Liver (tissue), 9 donors: ENCODE results near the gene ENKD1. TPM values are rescaled to one million over a fixed set of nuclear protein-coding genes. Genes with fewer than 3 reads are reported as not detected.

ENCODE experiments used
- DNase-seq: peaks from one replicate; pipeline ENCODE4 v3.0.0-alpha.2; 2017; ENCODE audit warnings: low spot score
- H3K27ac ChIP-seq, 2 donors: one replicate each; pipeline ENCODE4 v1.7.0; 2013; ENCODE audit warnings: inconsistent platforms in 2 of 2, low read length in 2 of 2, control low read depth in 1 of 2, low read depth in 1 of 2, mild to moderate bottlenecking in 1 of 2
- H3K27me3 ChIP-seq, 4 donors: one replicate each; pipeline versions ENCODE4 v1.6.1 to v1.7.0; 2013; ENCODE audit warnings: low read length in 3 of 4, inconsistent platforms in 1 of 4, mild to moderate bottlenecking in 1 of 4, moderate library complexity in 1 of 4; ENCODE audit not compliant: control insufficient read depth in 4 of 4, insufficient read depth in 4 of 4
- H3K36me3 ChIP-seq, 4 donors: one replicate each; pipeline versions ENCODE4 v1.6.1 to v1.7.0; 2013; ENCODE audit warnings: low read length in 3 of 4, mild to moderate bottlenecking in 3 of 4, low read depth in 1 of 4, moderate library complexity in 1 of 4; ENCODE audit not compliant: control insufficient read depth in 4 of 4, insufficient read depth in 3 of 4
- H3K4me1 ChIP-seq, 4 donors: one replicate each; pipeline versions ENCODE4 v1.6.1 to v1.7.0; 2013; ENCODE audit warnings: low read length in 3 of 4, mild to moderate bottlenecking in 3 of 4, moderate library complexity in 1 of 4; ENCODE audit not compliant: control insufficient read depth in 4 of 4, insufficient read depth in 4 of 4
- H3K4me3 ChIP-seq, 3 donors: one replicate each; pipeline versions ENCODE4 v1.6.1 to v1.7.0; 2013; ENCODE audit warnings: low read length in 3 of 3, control low read depth in 1 of 3, low read depth in 1 of 3, mild to moderate bottlenecking in 1 of 3
- H3K9ac ChIP-seq, 2 donors: one replicate each; pipeline ENCODE4 v1.7.0; 2013; ENCODE audit warnings: low read length in 2 of 2, mild to moderate bottlenecking in 2 of 2, moderate library complexity in 2 of 2, control low read depth in 1 of 2, low read depth in 1 of 2
- H3K9me3 ChIP-seq, 4 donors: one replicate each; pipeline versions ENCODE4 v1.6.1 to v1.7.0; 2013; ENCODE audit warnings: low read length in 3 of 4; ENCODE audit not compliant: control insufficient read depth in 4 of 4
- CTCF ChIP-seq: fragments of 150-350 bp; IDR thresholded peaks from 2 replicates; pipeline ENCODE4 v1.5.1; 2017; ENCODE audit warnings: improper control_type of control experiment, low read depth, low read length; ENCODE audit not compliant: missing input control
- EGR1 ChIP-seq, 2 donors: IDR thresholded peaks; 2 replicates each; pipeline ENCODE4 v1.6.1; 2016 to 2018; ENCODE audit warnings: antibody characterized with exemption in 2 of 2, low read depth in 2 of 2
- FOXA1 ChIP-seq: IDR thresholded peaks from 2 replicates; pipeline ENCODE4 v1.6.1; 2016; ENCODE audit warnings: antibody characterized with exemption
- GABPA ChIP-seq, 2 donors: IDR thresholded peaks in 1 of 2; conservative IDR thresholded peaks in 1 of 2; 2 replicates each; pipeline ENCODE4 v1.6.1; 2016; ENCODE audit warnings: antibody characterized with exemption in 2 of 2, mild to moderate bottlenecking in 1 of 2, moderate library complexity in 1 of 2
- HNF4A ChIP-seq, 2 donors: conservative IDR thresholded peaks; 2 replicates each; pipeline ENCODE4 v1.6.1; 2016; ENCODE audit warnings: antibody characterized with exemption in 2 of 2, mild to moderate bottlenecking in 2 of 2
- HNF4G ChIP-seq: IDR thresholded peaks from 2 replicates; pipeline ENCODE4 v1.6.1; 2016; ENCODE audit warnings: antibody characterized with exemption
- JUND ChIP-seq, 2 donors: IDR thresholded peaks; 2 replicates each; pipeline ENCODE4 v1.6.1; 2016; ENCODE audit warnings: antibody characterized with exemption in 2 of 2
- NR2F2 ChIP-seq: IDR thresholded peaks from 2 replicates; pipeline ENCODE4 v1.6.1; 2016; ENCODE audit warnings: antibody characterized with exemption
- REST ChIP-seq: IDR thresholded peaks from 2 replicates; pipeline ENCODE4 v1.6.1; 2016; ENCODE audit warnings: antibody characterized with exemption, mild to moderate bottlenecking
- SP1 ChIP-seq: IDR thresholded peaks from 2 replicates; pipeline ENCODE4 v1.6.1; 2018; ENCODE audit warnings: antibody characterized with exemption, mild to moderate bottlenecking
- TAF1 ChIP-seq: conservative IDR thresholded peaks from 2 replicates; pipeline ENCODE4 v1.6.1; 2016; ENCODE audit warnings: antibody characterized with exemption, mild to moderate bottlenecking
- YY1 ChIP-seq: IDR thresholded peaks from 2 replicates; pipeline ENCODE4 v1.6.1; 2016; ENCODE audit warnings: antibody characterized with exemption, mild to moderate bottlenecking
- WGBS: extraction: QIAGEN DNeasy Blood & Tissue Kit; methylation state at CpG from one replicate; pipeline ENCODE4 v1.1.7; 2013; 5-methylcytosine and 5-hydroxymethylcytosine counted together
- polyA plus RNA-seq, 2 donors: library from polyadenylated mRNA; stranded (reverse) in 1 of 2; unstranded in 1 of 2; fragments of 200-250 nt in 1 of 2; fragments of >200 nt in 1 of 2; fragmentation: Nextera tagmentation in 1 of 2; extraction: Ambion mirVana in 1 of 2; gene quantifications; one replicate each; pipeline versions ENCODE4 v1.2.1 to v1.2.3, GENCODE V29; 2013 to 2015
- total RNA-seq, 2 donors: library from RNA; depleted of rRNA; stranded (reverse); fragments of >200 nt; gene quantifications; one replicate each; pipeline ENCODE4 v1.2.3, GENCODE V29; 2014
- TF ChIP-seq, protein P1 (sequence below): IDR thresholded peaks from 2 replicates; pipeline ENCODE4 v1.6.1; 2016; ENCODE audit warnings: antibody characterized with exemption
- TF ChIP-seq, protein P2 (sequence below): IDR thresholded peaks from 2 replicates; pipeline ENCODE4 v1.6.1; 2016; ENCODE audit warnings: antibody characterized with exemption
- TF ChIP-seq, protein P3 (sequence below): IDR thresholded peaks from 2 replicates; pipeline ENCODE4 v1.6.1; 2016; ENCODE audit warnings: antibody characterized with exemption
- donor health status: healthy.
- donor health status: healthy.
- donor health status: healthy.
- donor health status: healthy.
- donor health status: healthy.

ENKD1 gene
- total and polyA plus RNA-seq, 4 donors = 2.6 to 7.8 (median 4.7) TPM

GRCh38 chr16:67665598-67665997 is 952 bp downstream of the ENKD1 start (continued):
- no peak for TF ChIP-seq HNF4A (conservative IDR thresholded peaks at IDR 0.05)

DNA sequence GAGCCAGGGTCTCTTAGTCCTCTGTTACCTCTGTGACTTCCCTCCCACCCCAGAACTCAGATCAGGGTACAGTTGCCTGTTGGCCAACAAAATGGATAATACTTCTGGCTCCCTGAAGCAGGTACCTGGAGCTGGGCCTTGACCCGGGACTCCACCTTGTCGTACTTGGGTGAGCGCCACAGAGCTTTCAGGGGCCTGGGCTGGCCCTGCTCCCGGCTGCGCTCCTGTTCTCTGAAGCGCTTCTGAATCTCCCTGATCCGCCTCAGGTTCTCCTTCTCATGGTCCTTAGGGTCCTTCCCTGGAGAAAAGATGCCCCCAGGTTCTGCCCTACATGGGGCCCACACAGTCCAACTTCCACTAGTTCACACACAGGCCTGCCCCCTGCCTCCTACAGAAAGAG is 1.7 kb downstream of the ENKD1 start:
- Histone ChIP-seq H3K4me1 (peaks cover 21 to 78% (median 54%) of the 10 kb centered on the region in 4 donors), H3K27ac (no peak overlapping the region), H3K27me3 (no peaks in the 10 kb centered on the region), H3K9ac (no peak overlapping the region), H3K9me3 (no peaks in the 10 kb centered on the region), H3K4me3 (no peak overlapping the region), H3K36me3 (no peaks in the 10 kb centered on the region)
- 89% methylated on average over 7 of the region's 7 CpGs for WGBS
- DNase-seq = no peak
- no peak for TF ChIP-seq EGR1 (IDR thresholded peaks at IDR 0.05; ENCODE audit: low read depth in 2 of 2)
- TF ChIP-seq, protein P1, sequence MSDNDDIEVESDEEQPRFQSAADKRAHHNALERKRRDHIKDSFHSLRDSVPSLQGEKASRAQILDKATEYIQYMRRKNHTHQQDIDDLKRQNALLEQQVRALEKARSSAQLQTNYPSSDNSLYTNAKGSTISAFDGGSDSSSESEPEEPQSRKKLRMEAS = no peak
- no peak for TF ChIP-seq GABPA (IDR thresholded peaks at IDR 0.05 in 1 of 2, conservative IDR thresholded peaks at IDR 0.05 in 1 of 2)
- TF ChIP-seq NR2F2 = no peak

GRCh38 chr16:67664258-67664657 is 2.3 kb downstream of the ENKD1 start:
- H3K9me3 ChIP-seq = no peaks in the 10 kb centered on the region
- WGBS = 92% methylated on average over 4 of the region's 4 CpGs
- H3K27me3 ChIP-seq = no peaks in the 10 kb centered on the region
- H3K27ac ChIP-seq = peak overlapping the region in 1 of 2 donors; percentile 58
- TF ChIP-seq JUND (IDR thresholded peaks at IDR 0.05) (no peak), FOXA1 (no peak), TAF1 (no peak), HNF4G (no peak), EGR1 (IDR thresholded peaks at IDR 0.05; ENCODE audit: low read depth in 2 of 2) (no peak), REST (no peak), YY1 (no peak), NR2F2 (no peak), GABPA (IDR thresholded peaks at IDR 0.05 in 1 of 2, conservative IDR thresholded peaks at IDR 0.05 in 1 of 2) (no peak), CTCF (no peak), SP1 (no peak), HNF4A (conservative IDR thresholded peaks at IDR 0.05) (no peak)
- TF ChIP-seq, protein P2, sequence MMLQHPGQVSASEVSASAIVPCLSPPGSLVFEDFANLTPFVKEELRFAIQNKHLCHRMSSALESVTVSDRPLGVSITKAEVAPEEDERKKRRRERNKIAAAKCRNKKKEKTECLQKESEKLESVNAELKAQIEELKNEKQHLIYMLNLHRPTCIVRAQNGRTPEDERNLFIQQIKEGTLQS = no peak
- TF ChIP-seq, protein P3, sequence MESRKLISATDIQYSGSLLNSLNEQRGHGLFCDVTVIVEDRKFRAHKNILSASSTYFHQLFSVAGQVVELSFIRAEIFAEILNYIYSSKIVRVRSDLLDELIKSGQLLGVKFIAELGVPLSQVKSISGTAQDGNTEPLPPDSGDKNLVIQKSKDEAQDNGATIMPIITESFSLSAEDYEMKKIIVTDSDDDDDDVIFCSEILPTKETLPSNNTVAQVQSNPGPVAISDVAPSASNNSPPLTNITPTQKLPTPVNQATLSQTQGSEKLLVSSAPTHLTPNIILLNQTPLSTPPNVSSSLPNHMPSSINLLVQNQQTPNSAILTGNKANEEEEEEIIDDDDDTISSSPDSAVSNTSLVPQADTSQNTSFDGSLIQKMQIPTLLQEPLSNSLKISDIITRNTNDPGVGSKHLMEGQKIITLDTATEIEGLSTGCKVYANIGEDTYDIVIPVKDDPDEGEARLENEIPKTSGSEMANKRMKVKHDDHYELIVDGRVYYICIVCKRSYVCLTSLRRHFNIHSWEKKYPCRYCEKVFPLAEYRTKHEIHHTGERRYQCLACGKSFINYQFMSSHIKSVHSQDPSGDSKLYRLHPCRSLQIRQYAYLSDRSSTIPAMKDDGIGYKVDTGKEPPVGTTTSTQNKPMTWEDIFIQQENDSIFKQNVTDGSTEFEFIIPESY = no peak
- TF ChIP-seq, protein P1 = no peak
- no peak overlapping the region for H3K9ac ChIP-seq
- no peaks in the 10 kb centered on the region for H3K36me3 ChIP-seq
- H3K4me3 ChIP-seq = no peak overlapping the region
- peaks cover 24 to 80% (median 58%) of the 10 kb centered on the region in 4 donors for H3K4me1 ChIP-seq
- DNase-seq = no peak
